M059J (cell line): ENCODE results near the gene AGMO. TPM values are rescaled to one million over a fixed set of nuclear protein-coding genes. Genes with fewer than 3 reads are reported as not detected.

Experiments
- DNase-seq: peaks from one replicate; pipeline ENCODE4 v3.0.0-alpha.2; 2012; ENCODE audit warnings: low read depth
- total RNA-seq: library from RNA; depleted of rRNA; stranded (reverse); fragments of >200 nt; shearing (Covaris generic); gene quantifications from 2 replicates; pipeline ENCODE4 v1.2.3, GENCODE V29; 2014

Gene AGMO
- total RNA-seq, 1 experiment from 2014 or later: not detected

DNA sequence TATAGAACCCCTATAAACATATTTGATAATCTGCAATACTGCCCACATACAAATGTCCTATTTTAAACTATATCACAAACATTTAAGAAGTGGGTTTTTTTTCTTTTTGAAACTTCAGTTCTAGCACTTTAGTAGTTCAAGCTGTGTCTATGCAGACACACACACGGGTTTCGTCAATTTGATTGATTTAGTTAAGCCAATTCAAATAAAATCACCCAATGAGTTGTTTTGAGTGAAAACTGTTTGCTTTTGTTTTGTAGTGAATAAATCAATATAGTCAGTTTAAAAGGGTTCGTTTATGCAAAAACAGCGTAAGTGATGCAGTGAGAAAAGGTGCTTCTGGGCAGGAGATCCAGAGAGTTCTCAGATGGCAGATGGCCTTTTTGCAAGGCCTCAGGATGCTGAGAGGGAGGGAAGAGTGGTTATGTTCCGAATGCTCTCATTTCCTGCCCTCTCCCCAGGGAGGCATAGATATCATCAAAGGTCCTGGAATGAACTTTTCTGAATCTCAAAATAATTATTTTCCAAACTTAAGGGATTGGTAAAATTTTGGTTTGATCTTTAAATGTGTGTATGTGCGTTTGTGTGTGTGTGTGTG, 102.7 kb downstream of the AGMO start:
- DNase-seq: peak; percentile 3

DNA sequence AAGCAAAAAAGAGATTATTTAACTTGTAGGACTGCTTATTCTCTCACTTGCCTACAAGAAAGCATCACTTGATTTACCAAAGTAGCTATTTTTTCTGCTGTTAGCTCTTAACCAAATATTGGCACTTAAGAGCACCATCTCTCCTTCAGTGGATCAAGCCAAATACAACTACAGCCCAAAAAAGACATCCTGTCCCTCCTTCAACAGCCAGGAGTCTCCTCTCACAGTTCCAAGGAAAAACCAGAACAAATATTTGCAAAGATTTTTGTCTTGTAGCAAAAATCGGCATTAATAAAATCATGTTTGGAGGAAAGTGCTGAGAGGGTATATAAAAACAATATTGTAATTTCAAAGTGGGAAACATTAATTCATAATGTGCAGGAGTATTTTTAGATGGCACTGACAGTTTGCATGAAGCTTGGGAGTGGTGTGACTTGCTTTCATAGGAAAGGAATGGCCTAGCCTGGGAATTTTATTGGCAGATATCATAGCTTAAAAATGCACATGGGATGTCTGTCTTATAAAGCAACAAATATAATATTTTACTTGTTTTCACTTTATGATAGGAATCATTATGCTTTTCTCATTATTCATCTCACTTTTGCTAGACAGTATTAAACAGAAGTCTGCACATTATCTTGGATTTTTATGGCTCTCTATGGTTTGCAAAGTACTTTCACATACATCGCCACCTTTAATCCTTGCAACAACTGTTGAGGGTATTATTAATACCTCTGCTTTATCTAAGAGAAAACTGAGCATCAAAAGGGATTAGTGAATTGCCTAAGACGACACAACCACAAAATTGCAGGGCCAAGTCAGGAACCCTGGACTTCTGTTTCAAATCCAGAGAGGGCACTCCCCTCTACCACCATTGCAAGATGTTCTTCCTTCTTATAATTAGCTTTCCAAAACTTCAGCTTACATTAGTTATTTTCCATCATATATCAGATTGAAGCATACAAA, 103.5 kb downstream of the AGMO start:
- no peak for DNase-seq

DNA sequence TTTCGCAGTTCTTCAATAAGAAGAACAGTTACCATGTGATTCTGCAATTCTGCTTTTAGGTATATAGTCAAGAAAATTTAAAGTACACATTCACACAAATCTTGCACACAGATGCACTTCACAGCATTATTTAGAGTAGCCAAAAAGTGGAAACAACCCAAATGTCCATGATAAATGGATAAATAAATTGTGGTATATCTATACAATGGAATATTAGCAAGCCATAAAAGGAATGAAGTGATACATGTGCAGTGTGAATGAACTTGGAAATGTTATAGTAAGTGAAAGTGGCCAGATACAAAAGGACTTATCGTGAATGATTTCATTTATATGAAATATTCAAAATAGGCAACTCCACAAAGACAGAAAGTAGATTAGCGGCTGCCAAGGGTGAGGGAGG, 109.1 kb downstream of the AGMO start:
- DNase-seq: no peak

GRCh38 chr7:15446722-15447121, 115.1 kb downstream of the AGMO start:
- no peak for DNase-seq

- DNase-seq: no peak
Measured at GRCh38 chr7:15446280-15446679, 115.5 kb downstream of the AGMO start.

GRCh38 chr7:15441915-15442314, 119.9 kb downstream of the AGMO start:
- DNase-seq: no peak

GRCh38 chr7:15440482-15440881, 121.3 kb downstream of the AGMO start:
- DNase-seq: no peak

DNA sequence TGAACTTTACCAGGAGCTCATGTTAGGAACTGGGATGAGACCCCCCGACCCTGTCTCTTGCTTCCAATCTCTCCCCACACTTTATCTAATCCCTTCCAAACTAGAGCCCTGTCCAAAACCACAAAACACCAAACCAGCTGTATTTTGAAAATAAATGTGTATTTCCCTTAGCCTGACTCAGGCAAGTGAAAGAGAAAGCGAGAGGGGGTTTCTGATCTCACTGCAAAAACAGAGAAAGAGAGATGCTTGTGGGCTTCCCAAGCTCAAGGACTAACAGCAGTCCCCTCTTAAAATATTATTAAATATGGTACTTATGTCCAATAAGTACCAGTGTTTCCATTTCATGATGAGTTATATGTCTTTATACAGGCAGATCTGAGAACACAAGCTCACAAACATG, 122.0 kb downstream of the AGMO start:
- DNase-seq: no peak

- no peak for DNase-seq
Measured at GRCh38 chr7:15433151-15433550, 128.7 kb downstream of the AGMO start.

DNA sequence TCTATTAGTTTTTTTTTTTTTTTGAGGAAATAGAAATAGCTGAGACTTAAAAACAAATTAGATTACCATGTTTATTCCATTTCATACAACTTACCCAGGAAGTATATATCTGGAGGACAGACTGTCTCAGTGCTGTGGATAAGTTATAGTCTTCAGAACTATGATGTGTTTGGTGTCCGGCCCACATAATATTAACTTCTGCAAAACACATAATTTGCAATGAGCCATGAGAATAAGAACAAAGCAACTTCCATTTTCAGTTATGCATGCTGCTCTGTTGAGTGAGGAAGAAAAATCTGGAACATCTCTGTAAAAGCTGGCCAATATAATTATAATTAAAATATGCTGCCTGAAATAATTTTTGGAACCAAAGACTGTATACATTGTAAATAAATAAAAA, 130.9 kb downstream of the AGMO start:
- no peak for DNase-seq

DNA sequence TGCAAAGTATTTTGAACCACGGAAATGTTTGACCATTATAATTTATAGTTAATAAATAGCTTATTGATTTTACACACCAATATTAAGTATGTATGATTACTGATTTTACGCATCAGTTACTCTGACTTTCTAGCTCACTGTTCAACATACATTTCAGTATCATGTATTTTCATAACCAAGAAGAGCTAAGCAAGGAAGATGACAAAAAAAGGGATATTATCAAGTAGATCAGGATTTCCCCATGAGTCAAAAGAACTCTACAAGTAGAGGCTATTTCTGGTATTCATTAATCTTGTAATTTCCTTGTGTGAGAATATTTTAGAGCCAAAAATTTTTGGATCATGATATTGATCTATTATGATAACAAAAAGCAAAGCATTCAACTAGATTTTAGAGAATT, 131.6 kb downstream of the AGMO start:
- no peak for DNase-seq

- DNase-seq: peak; percentile 7
Measured at GRCh38 chr7:15424468-15424867, 137.3 kb downstream of the AGMO start.

- no peak for DNase-seq
Measured at GRCh38 chr7:15419596-15419995, 142.2 kb downstream of the AGMO start.

DNA sequence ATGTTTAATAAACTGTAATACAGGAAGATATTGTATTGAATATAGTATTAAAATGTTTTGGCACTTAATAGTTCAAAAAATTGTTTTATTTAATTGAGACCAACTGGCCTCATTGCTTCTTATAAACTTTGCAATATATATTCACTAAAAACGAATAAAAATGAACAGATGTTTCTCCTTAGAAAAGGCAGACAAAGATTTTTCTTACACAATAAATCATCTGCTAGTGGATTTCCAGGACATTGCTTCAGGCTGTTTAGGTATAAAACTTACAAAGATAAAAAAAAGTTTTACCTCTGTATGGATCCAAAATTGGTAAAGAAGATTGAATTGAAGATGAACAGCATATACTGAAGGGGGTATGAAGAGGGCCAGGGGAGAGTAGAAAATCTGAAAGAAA, 143.6 kb downstream of the AGMO start:
- DNase-seq: no peak

DNA sequence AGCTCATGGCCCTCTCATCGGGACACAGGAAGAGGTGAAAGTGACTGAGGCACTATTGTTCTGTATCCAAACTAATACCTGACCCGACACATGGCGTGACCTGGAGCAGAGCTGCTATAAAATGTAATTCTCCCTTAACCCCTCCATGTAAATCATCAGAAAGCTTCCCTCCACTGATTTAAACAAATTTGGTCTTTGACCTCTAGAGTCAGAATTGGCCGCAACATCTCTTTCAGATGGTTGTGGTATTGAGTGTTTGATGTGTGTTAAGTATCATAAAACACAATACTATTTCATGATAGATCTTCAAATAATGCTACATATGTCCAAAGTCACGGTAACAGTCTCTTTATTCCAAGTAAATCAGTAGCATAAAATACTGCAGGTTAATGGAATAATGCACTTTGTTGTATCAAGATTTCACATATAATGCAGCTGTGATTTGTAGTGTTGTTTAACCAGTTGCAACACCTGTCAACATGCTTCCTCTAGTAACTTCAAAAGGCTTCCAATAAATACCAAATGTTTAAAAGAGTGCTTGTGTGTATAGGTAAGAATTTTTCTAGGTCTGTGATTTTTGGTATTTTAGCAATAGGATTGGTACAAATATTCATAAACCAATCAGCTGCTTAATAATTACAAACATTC, 144.3 kb downstream of the AGMO start:
- no peak for DNase-seq

- no peak for DNase-seq
Measured at GRCh38 chr7:15411019-15411418, 150.8 kb downstream of the AGMO start.

DNA sequence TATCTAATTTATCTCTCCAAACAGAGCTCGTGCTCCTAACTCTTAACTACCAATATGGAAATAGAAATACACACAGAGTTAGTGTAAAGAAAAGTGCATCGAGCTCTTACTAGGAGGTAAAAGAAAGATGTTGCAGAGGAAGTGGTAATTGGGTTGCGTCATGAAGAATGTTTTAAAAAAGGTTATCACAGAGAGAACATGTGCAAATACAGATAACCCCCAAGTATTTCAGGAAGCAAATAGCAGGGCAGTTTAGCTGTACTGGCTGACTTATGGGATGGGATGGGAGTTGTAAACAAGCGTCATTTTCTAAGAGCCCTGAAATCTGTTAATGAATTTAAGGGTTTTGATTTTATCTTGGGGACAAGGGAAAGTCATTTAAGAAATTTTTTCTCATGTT, 153.9 kb downstream of the AGMO start:
- no peak for DNase-seq

GRCh38 chr7:15403751-15404150, 158.1 kb downstream of the AGMO start:
- DNase-seq: no peak

- no peak for DNase-seq
Measured at GRCh38 chr7:15403315-15403714, 158.5 kb downstream of the AGMO start.

- no peak for DNase-seq
Measured at GRCh38 chr7:15402436-15403136, 159.2 kb downstream of the AGMO start.

GRCh38 chr7:15400440-15400839, 161.4 kb downstream of the AGMO start:
- no peak for DNase-seq

DNA sequence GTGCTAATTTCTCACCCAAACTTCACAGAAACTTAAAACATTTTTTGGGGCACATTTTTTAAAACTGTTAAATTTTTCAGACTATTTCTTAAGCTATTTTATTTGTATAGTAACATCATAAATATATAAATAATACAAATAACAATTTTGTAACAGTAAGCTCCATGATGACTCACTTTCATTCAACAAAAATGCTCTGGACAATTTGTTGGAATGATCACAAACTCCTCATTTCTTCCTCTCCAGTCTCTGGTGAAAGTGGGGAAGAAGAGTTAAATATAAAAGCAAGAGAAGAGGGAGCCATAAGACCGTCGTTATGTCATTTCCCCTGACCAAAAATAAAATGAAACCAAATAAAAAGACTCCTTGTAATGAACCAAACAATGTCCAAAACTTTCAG, 162.4 kb downstream of the AGMO start:
- no peak for DNase-seq
